ENCODE measurements around the gene CUX1.

GRCh38 chr7:101857358-101857811, 40.0 kb downstream of the CUX1 start:
- no peak for TF ChIP-seq CTCF (IDR thresholded peaks at IDR 0.05; ENCODE audit: insufficient read depth, low read length)
- no peak for TF ChIP-seq GABPA (IDR thresholded peaks at IDR 0.05; ENCODE audit: low read depth)
- TF ChIP-seq POLR2AphosphoS5 (IDR thresholded peaks at IDR 0.05; ENCODE audit: low read depth): no peak
- no peak for TF ChIP-seq REST (IDR thresholded peaks at IDR 0.05; ENCODE audit: insufficient replicate concordance, low read depth)
- TF ChIP-seq SPI1 (IDR thresholded peaks at IDR 0.05; ENCODE audit: borderline replicate concordance, low read depth): no peak

All from HL-60 (cell line).